GM23338 (cell line): ENCODE measurements around the gene CCDC183. TPM values are rescaled to one million over a fixed set of nuclear protein-coding genes. Genes with fewer than 3 reads are reported as not detected.

Experiments
- CREB1 ChIP-seq: fragments of 250-450 bp; sonication (Bioruptor Pico); IDR thresholded peaks from 2 replicates; pipeline ENCODE4 v1.5.0; 2020; ENCODE audit warnings: low read depth, mild to moderate bottlenecking, moderate library complexity
- EZH2phosphoT487 ChIP-seq: fragments of 200-600 bp; sonication (generic); IDR thresholded peaks from one replicate; pipeline ENCODE4 v1.8.1; 2018; ENCODE audit warnings: antibody characterized with exemption; ENCODE audit not compliant: unreplicated experiment
- REST ChIP-seq: IDR thresholded peaks from one replicate; pipeline ENCODE4 v1.6.1; 2018; ENCODE audit warnings: antibody characterized with exemption; ENCODE audit not compliant: unreplicated experiment
- ZNF462 ChIP-seq: fragments of 250-450 bp; sonication (Bioruptor Pico); IDR thresholded peaks from 2 replicates; pipeline ENCODE4 v1.5.0; 2020; ENCODE audit warnings: mild to moderate bottlenecking, moderate library complexity
- polyA plus RNA-seq: library from polyadenylated mRNA; unstranded; fragments of >200 nt; fragmentation: Nextera tagmentation; extraction: Ambion mirVana; gene quantifications from 2 replicates; pipeline ENCODE4 v1.2.1, GENCODE V29; 2016
- total RNA-seq: library from RNA; depleted of rRNA; stranded (reverse); fragments of >200 nt; shearing (Covaris generic); gene quantifications from 2 replicates; pipeline ENCODE4 v1.2.3, GENCODE V29; 2014

CCDC183 gene
- total and polyA plus RNA-seq, 2 experiments from 2014 or later: 1.1 to 1.2 TPM

GRCh38 chr9:136851941-136852663 lies 56.0 kb downstream of the CCDC183 start, which contains the start of gene MAMDC4 (continued):
- TF ChIP-seq ZNF462 (CRISPR knock-in tag) (no peak), CREB1 (CRISPR knock-in tag) (no peak), EZH2phosphoT487 (no peak), REST (no peak)
